WTC11 (cell line): ENCODE data around the gene PRM3.

Experiments used
- ETV6 ChIP-seq: sonication (generic); formaldehyde crosslinking; IDR thresholded peaks from 2 replicates; pipeline ENCODE4 v1.8.1; 2022; ENCODE audit warnings: mild to moderate bottlenecking, missing genetic modification reagents
- NR3C1 ChIP-seq: sonication (generic); formaldehyde crosslinking; conservative IDR thresholded peaks from 2 replicates; pipeline ENCODE4 v1.8.1; 2023; ENCODE audit warnings: low read depth, mild to moderate bottlenecking, missing genetic modification reagents
- SMAD3 ChIP-seq: sonication (generic); formaldehyde crosslinking; IDR thresholded peaks from 2 replicates; pipeline ENCODE4 v1.8.0; 2022; ENCODE audit warnings: missing genetic modification reagents, mild to moderate bottlenecking, borderline replicate concordance
- TF ChIP-seq, protein P1 (sequence below): sonication (generic); formaldehyde crosslinking; IDR thresholded peaks from 2 replicates; pipeline ENCODE4 v1.8.1; 2022; ENCODE audit warnings: mild to moderate bottlenecking, moderate library complexity, missing genetic modification reagents
- TF ChIP-seq, protein P2 (sequence below): sonication (generic); formaldehyde crosslinking; IDR thresholded peaks from 2 replicates; pipeline ENCODE4 v1.8.0; 2022; ENCODE audit warnings: mild to moderate bottlenecking, missing genetic modification reagents
- TF ChIP-seq, protein P3 (sequence below): sonication (generic); formaldehyde crosslinking; IDR thresholded peaks from 2 replicates; pipeline ENCODE4 v1.8.0; 2023; ENCODE audit warnings: missing genetic modification reagents, mild to moderate bottlenecking, borderline replicate concordance

DNA sequence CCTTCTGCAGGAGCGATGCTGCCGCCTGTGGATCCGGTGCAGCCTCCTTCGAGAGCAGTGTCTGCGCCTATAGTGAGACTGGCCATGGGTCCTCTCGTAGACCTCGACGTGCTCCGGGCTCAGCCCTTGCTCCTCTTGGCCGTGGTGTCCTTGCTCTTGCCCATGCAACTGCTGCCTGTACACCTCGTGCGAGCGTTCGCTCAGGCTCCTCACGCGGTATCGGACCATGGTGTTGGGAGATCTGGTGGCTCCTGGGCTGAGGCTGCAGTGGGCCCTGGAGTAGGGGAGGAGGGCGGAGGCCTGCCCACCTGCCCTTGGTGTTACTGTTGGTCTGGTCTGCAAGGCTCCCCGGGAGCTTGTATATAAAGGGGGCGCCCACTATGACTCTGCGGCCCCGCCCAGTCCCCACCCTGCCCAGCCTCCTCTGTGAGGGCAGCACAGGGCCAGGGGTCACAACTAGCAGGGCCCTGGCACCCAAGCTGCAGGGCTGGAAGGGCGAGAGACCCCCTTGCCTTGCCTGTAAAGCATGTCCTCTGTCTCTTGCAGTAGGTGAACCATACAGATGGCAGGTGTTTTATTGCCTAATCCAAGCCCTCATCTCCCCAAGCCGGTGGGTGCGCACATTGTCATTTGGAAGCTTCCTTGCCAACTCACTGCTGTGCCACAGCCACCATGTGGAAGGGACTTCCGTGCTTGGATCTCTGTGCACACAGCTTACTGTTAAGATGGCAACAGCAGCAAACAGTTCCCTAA lies 2.9 kb upstream of the PRM3 start, which contains the start of gene PRM2:
- TF ChIP-seq SMAD3 (CRISPR knock-in tag) (no peak), ETV6 (CRISPR knock-in tag) (no peak), NR3C1 (CRISPR knock-in tag) (no peak)
- TF ChIP-seq, protein P1, sequence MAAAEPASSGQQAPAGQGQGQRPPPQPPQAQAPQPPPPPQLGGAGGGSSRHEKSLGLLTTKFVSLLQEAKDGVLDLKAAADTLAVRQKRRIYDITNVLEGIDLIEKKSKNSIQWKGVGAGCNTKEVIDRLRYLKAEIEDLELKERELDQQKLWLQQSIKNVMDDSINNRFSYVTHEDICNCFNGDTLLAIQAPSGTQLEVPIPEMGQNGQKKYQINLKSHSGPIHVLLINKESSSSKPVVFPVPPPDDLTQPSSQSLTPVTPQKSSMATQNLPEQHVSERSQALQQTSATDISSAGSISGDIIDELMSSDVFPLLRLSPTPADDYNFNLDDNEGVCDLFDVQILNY (CRISPR knock-in tag): no peak
- TF ChIP-seq, protein P2, sequence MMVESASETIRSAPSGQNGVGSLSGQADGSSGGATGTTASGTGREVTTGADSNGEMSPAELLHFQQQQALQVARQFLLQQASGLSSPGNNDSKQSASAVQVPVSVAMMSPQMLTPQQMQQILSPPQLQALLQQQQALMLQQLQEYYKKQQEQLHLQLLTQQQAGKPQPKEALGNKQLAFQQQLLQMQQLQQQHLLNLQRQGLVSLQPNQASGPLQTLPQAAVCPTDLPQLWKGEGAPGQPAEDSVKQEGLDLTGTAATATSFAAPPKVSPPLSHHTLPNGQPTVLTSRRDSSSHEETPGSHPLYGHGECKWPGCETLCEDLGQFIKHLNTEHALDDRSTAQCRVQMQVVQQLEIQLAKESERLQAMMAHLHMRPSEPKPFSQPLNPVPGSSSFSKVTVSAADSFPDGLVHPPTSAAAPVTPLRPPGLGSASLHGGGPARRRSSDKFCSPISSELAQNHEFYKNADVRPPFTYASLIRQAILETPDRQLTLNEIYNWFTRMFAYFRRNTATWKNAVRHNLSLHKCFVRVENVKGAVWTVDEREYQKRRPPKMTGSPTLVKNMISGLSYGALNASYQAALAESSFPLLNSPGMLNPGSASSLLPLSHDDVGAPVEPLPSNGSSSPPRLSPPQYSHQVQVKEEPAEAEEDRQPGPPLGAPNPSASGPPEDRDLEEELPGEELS: no peak
- TF ChIP-seq, protein P3, sequence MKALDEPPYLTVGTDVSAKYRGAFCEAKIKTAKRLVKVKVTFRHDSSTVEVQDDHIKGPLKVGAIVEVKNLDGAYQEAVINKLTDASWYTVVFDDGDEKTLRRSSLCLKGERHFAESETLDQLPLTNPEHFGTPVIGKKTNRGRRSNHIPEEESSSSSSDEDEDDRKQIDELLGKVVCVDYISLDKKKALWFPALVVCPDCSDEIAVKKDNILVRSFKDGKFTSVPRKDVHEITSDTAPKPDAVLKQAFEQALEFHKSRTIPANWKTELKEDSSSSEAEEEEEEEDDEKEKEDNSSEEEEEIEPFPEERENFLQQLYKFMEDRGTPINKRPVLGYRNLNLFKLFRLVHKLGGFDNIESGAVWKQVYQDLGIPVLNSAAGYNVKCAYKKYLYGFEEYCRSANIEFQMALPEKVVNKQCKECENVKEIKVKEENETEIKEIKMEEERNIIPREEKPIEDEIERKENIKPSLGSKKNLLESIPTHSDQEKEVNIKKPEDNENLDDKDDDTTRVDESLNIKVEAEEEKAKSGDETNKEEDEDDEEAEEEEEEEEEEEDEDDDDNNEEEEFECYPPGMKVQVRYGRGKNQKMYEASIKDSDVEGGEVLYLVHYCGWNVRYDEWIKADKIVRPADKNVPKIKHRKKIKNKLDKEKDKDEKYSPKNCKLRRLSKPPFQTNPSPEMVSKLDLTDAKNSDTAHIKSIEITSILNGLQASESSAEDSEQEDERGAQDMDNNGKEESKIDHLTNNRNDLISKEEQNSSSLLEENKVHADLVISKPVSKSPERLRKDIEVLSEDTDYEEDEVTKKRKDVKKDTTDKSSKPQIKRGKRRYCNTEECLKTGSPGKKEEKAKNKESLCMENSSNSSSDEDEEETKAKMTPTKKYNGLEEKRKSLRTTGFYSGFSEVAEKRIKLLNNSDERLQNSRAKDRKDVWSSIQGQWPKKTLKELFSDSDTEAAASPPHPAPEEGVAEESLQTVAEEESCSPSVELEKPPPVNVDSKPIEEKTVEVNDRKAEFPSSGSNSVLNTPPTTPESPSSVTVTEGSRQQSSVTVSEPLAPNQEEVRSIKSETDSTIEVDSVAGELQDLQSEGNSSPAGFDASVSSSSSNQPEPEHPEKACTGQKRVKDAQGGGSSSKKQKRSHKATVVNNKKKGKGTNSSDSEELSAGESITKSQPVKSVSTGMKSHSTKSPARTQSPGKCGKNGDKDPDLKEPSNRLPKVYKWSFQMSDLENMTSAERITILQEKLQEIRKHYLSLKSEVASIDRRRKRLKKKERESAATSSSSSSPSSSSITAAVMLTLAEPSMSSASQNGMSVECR (CRISPR knock-in tag): no peak
